ENCODE measurements around the gene DIP2A. TPM values are rescaled to one million over a fixed set of nuclear protein-coding genes. Genes with fewer than 3 reads are reported as not detected.

DIP2A gene
- total RNA-seq, 1 experiment from 2014 or later: 39.9 TPM

DNA sequence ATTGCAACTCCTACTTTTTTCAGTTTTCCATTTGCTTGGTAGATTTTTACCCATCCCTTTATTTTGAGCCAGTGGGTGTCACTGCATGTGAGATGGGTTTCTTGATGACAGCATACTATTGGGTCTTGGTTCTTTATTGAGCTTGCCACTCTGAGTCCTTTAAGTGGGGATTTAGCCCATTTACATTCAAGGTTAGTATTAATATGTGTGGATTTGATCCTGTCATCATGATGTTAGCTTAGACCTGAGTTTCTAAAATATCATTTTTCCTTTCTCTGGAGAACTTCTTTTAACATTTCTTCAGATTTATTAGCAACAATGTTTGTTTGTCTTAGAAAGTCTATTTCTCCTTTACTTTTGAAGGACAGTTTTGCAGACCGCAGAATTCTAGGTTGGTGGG, 158.0 kb downstream of the DIP2A start:
- POLR2A ChIA-PET (ENCODE audit: unreplicated experiment): no interaction called here
- H3F3A ChIP-seq (ENCODE audit: insufficient read depth, low read depth): no peaks in the 10 kb centered on the region
- H3K27ac ChIP-seq: no peak overlapping the region
- CTCF ChIA-PET: no interaction called here
- H3K36me3 ChIP-seq (ENCODE audit: low read depth): no peaks in the 10 kb centered on the region
- H3K9me3 ChIP-seq (ENCODE audit: insufficient read depth, low read depth): no peaks in the 10 kb centered on the region
- TF ChIP-seq EZH2 (IDR thresholded peaks at IDR 0.05; ENCODE audit: low read depth): no peak
- TF ChIP-seq, protein P1, sequence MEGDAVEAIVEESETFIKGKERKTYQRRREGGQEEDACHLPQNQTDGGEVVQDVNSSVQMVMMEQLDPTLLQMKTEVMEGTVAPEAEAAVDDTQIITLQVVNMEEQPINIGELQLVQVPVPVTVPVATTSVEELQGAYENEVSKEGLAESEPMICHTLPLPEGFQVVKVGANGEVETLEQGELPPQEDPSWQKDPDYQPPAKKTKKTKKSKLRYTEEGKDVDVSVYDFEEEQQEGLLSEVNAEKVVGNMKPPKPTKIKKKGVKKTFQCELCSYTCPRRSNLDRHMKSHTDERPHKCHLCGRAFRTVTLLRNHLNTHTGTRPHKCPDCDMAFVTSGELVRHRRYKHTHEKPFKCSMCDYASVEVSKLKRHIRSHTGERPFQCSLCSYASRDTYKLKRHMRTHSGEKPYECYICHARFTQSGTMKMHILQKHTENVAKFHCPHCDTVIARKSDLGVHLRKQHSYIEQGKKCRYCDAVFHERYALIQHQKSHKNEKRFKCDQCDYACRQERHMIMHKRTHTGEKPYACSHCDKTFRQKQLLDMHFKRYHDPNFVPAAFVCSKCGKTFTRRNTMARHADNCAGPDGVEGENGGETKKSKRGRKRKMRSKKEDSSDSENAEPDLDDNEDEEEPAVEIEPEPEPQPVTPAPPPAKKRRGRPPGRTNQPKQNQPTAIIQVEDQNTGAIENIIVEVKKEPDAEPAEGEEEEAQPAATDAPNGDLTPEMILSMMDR (conservative IDR thresholded peaks at IDR 0.05): no peak
- no peaks in the 10 kb centered on the region for H4K20me1 ChIP-seq (ENCODE audit: insufficient read depth)
- H3K9me2 ChIP-seq (ENCODE audit: insufficient read depth): no peaks in the 10 kb centered on the region
- 0 out of 2 replicates have a peak, but pooled peaks cover 2% of the 10 kb centered on the region for H3K27me3 ChIP-seq (ENCODE audit: insufficient read depth, low read depth)
- no peak overlapping the region for H2AFZ ChIP-seq
- intact Hi-C loops (cut with micrococcal nuclease; ENCODE audit: unreplicated experiment): no loop called here
- no peaks in the 10 kb centered on the region for H3K4me1 ChIP-seq (replicated peaks; ENCODE audit: insufficient read depth)
- no peak overlapping the region for H3K4me3 ChIP-seq
- H3K4me2 ChIP-seq: no peak overlapping the region
- no peak for DNase-seq
- BruUV-seq (replicated peaks): no TSS peak
- no peaks in the 10 kb centered on the region for H3K79me2 ChIP-seq (ENCODE audit: low read depth)

- no peak for DNase-seq
- H3K27me3 ChIP-seq (ENCODE audit: insufficient read depth, low read depth): 0 out of 2 replicates have a peak, but pooled peaks cover 2% of the 10 kb centered on the region
- H3K9me3 ChIP-seq (ENCODE audit: insufficient read depth, low read depth): no peaks in the 10 kb centered on the region
- intact Hi-C loops (cut with micrococcal nuclease; ENCODE audit: unreplicated experiment): no loop called here
- no peaks in the 10 kb centered on the region for H3F3A ChIP-seq (ENCODE audit: insufficient read depth, low read depth)
- ChIA-PET POLR2A (ENCODE audit: unreplicated experiment) (no interaction called here), CTCF (no interaction called here)
- H3K4me1 ChIP-seq (replicated peaks; ENCODE audit: insufficient read depth): no peaks in the 10 kb centered on the region
- no peaks in the 10 kb centered on the region for H3K36me3 ChIP-seq (ENCODE audit: low read depth)
- no peak overlapping the region for H3K27ac ChIP-seq
- H2AFZ ChIP-seq: no peak overlapping the region
- H3K4me3 ChIP-seq: no peak overlapping the region
- H3K9me2 ChIP-seq (ENCODE audit: insufficient read depth): no peaks in the 10 kb centered on the region
- TF ChIP-seq, protein P1 (conservative IDR thresholded peaks at IDR 0.05): no peak
- TF ChIP-seq EZH2 (IDR thresholded peaks at IDR 0.05; ENCODE audit: low read depth): no peak
- H4K20me1 ChIP-seq (ENCODE audit: insufficient read depth): no peaks in the 10 kb centered on the region
- no peak overlapping the region for H3K4me2 ChIP-seq
- BruUV-seq (replicated peaks): no TSS peak
- no peaks in the 10 kb centered on the region for H3K79me2 ChIP-seq (ENCODE audit: low read depth)
Observed at GRCh38 chr21:46617267-46618051, 158.8 kb downstream of the DIP2A start.

DNA sequence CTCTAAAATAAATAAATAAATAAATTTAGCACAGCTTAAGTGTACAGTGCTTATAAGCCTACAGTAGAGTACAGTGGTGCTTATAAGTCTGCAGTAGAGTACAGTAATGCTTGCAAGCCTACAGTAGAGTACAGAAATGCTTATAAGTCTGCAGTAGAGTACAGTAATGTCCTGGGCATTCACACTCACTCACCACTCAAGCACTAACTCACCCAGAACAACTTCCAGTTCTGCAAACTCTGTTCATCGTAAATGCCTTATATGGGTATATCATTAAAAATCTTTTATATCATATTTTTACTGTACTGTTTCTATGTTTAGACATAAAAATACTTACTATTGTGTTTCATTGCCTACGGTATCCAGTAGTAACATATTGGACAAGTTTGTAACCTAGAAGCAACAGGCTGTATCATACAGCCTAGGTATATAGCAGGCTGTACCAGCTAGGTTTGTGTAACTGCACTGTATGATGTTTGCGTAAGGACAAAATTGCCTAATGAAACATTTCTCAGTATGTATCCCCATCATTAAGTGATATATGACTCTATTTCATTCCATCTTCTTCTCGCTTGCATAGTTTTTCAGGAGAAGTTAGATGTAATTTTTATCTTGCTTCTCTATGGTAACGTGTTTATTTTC, 160.2 kb downstream of the DIP2A start:
- POLR2A ChIA-PET (ENCODE audit: unreplicated experiment): interaction anchor here (0.6 kb wide), 1 partner anchor 435 kb away, joined by 44 read pairs; no protein-coding TSS in a partner anchor

More for the DNA sequence above, 160.2 kb downstream of the DIP2A start:
- H3K79me2 ChIP-seq (ENCODE audit: low read depth): no peaks in the 10 kb centered on the region
- no TSS peak for BruUV-seq (replicated peaks)
- no peaks in the 10 kb centered on the region for H3K9me3 ChIP-seq (ENCODE audit: insufficient read depth, low read depth)
- H4K20me1 ChIP-seq (ENCODE audit: insufficient read depth): no peaks in the 10 kb centered on the region
- H3F3A ChIP-seq (ENCODE audit: insufficient read depth, low read depth): no peaks in the 10 kb centered on the region
- H3K36me3 ChIP-seq (ENCODE audit: low read depth): no peaks in the 10 kb centered on the region
- H2AFZ ChIP-seq: no peak overlapping the region
- no peak overlapping the region for H3K27ac ChIP-seq
- no peak overlapping the region for H3K4me3 ChIP-seq
- CTCF ChIA-PET: no interaction called here
- H3K27me3 ChIP-seq (ENCODE audit: insufficient read depth, low read depth): 0 out of 2 replicates have a peak, but pooled peaks cover 2% of the 10 kb centered on the region
- no peaks in the 10 kb centered on the region for H3K4me1 ChIP-seq (replicated peaks; ENCODE audit: insufficient read depth)
- no peak overlapping the region for H3K4me2 ChIP-seq
- DNase-seq: no peak
- TF ChIP-seq, protein P1 (conservative IDR thresholded peaks at IDR 0.05): no peak
- no peak for TF ChIP-seq EZH2 (IDR thresholded peaks at IDR 0.05; ENCODE audit: low read depth)
- H3K9me2 ChIP-seq (ENCODE audit: insufficient read depth): no peaks in the 10 kb centered on the region
- intact Hi-C loops (cut with micrococcal nuclease; ENCODE audit: unreplicated experiment): no loop called here

Other genes starting within 250 kb of the DIP2A start
- 69.0 and 92.3 TPM in 2 replicates for gene LSS, start 230.1 kb upstream of the DIP2A start, total RNA-seq (2021)
- gene MCM3AP, start 173.3 kb upstream of the DIP2A start, total RNA-seq (2021): 57.8 and 69.6 TPM in 2 replicates
- gene YBEY, start 172.5 kb upstream of the DIP2A start, total RNA-seq (2021): 13.8 and 17.3 TPM in 2 replicates
- gene C21orf58, start 135.0 kb upstream of the DIP2A start, total RNA-seq (2021): 28.9 and 30.7 TPM in 2 replicates
- gene PCNT, start 134.7 kb upstream of the DIP2A start, total RNA-seq (2021): 33.4 and 33.6 TPM in 2 replicates
- not detected in 2 replicates for gene S100B, start 146.2 kb downstream of the DIP2A start, total RNA-seq (2021)
- gene PRMT2, start 176.8 kb downstream of the DIP2A start, total RNA-seq (2021): 64.5 and 82.0 TPM in 2 replicates